GM12801 (cell line): Measurements from ENCODE around the gene TNFRSF4.

ENCODE experiments used
- CTCF ChIP-seq: IDR thresholded peaks from one replicate; pipeline ENCODE4 v1.5.1; 2011; ENCODE audit warnings: control low read depth; ENCODE audit not compliant: insufficient read length; ENCODE audit errors: extremely low read depth

Gene TNFRSF4

GRCh38 chr1:1208713-1209433 is 5.1 kb downstream of the TNFRSF4 start:
- TF ChIP-seq CTCF, result no peak

- TF ChIP-seq CTCF, result no peak
Measured at GRCh38 chr1:1207571-1207892, 6.4 kb downstream of the TNFRSF4 start.

GRCh38 chr1:1206966-1207531 is 6.9 kb downstream of the TNFRSF4 start:
- no peak for TF ChIP-seq CTCF

- no peak for TF ChIP-seq CTCF
Measured at GRCh38 chr1:1206376-1206965, 7.5 kb downstream of the TNFRSF4 start, which contains the start of gene TNFRSF18. TNFRSF18 (minus strand) TSS chr1:1206592; CDS start chr1:1206571, 21 bp downstream.

GRCh38 chr1:1205769-1206375 is 8.1 kb downstream of the TNFRSF4 start:
- TF ChIP-seq CTCF, result no peak

- TF ChIP-seq CTCF, result no peak
Measured at GRCh38 chr1:1204998-1205768, 8.8 kb downstream of the TNFRSF4 start.

- TF ChIP-seq CTCF, result no peak
Measured at GRCh38 chr1:1204425-1204920, 9.5 kb downstream of the TNFRSF4 start.
